A549 (cell line): ENCODE measurements around the gene CCND1. TPM values are rescaled to one million over a fixed set of nuclear protein-coding genes. Genes with fewer than 3 reads are reported as not detected.

ENCODE experiments used
- ATAC-seq, 2 experiments: fragments of 200-7000 bp in 1 of 2; fragments of >200 bp in 1 of 2; cut with Nextera tagmentation in 1 of 2; cut with Tn5 transposase in 1 of 2; 3 replicates each; pipeline versions ENCODE4 v1.8.0 to v1.9.1; 2018 to 2020; ENCODE audit warnings: mild to moderate bottlenecking in 1 of 2, moderate library complexity in 1 of 2
- CTCF ChIA-PET: fragments of 300-600 bp; sonication (Branson Sonifier 250); formaldehyde crosslinking; extraction: SDS; loops from one replicate; lab custom pipeline; 2021; ENCODE audit warnings: antibody characterized with exemption, inconsistent platforms; lab: Yijun Ruan, JAX
- POLR2A ChIA-PET: fragments of 350-600 bp; formaldehyde crosslinking; extraction: SDS; loops from one replicate; lab custom pipeline; 2021; ENCODE audit warnings: antibody characterized with exemption, inconsistent platforms; lab: Yijun Ruan, JAX
- DNase-seq, 2 experiments: peaks; one replicate each; pipeline versions ENCODE4 v3.0.0 to v3.0.0-alpha.2; 2011 to 2016; ENCODE audit warnings: low read depth in 1 of 2, low spot score in 1 of 2
- FAIRE-seq: peaks from 2 replicates; lab custom pipeline; 2011; peaks lifted over from hg19 to GRCh38; lab: Jason Lieb, UNC
- H3K27ac ChIP-seq, 2 experiments: fragments of >200 bp; sonication (Bioruptor Twin); formaldehyde crosslinking; 3 replicates each; pipeline ENCODE4 v1.5.1; 2016 to 2017
- H3K4me1 ChIP-seq: fragments of >200 bp; sonication (Bioruptor Twin); formaldehyde crosslinking; 3 replicates; pipeline ENCODE4 v1.6.1; 2016
- H3K4me2 ChIP-seq: fragments of >200 bp; sonication (Bioruptor Twin); formaldehyde crosslinking; 3 replicates; pipeline ENCODE4 v1.6.1; 2016
- H3K4me3 ChIP-seq: fragments of >200 bp; sonication (Bioruptor Twin); formaldehyde crosslinking; 3 replicates; pipeline ENCODE4 v1.5.1; 2016
- H3K9me3 ChIP-seq: fragments of >200 bp; sonication (Bioruptor Twin); formaldehyde crosslinking; 3 replicates; pipeline ENCODE4 v1.6.1; 2016
- CBX8 ChIP-seq: fragments of 200-600 bp; sonication (generic); IDR thresholded peaks from 2 replicates; pipeline ENCODE4 v1.6.1; 2016
- CHD4 ChIP-seq: fragments of 200-600 bp; sonication (generic); IDR thresholded peaks from 2 replicates; pipeline ENCODE4 v1.6.1; 2016; ENCODE audit warnings: antibody characterized with exemption, mild to moderate bottlenecking, borderline replicate concordance
- EHF ChIP-seq: fragments of 250-450 bp; sonication (Bioruptor Pico); IDR thresholded peaks from 2 replicates; pipeline ENCODE4 v1.5.0; 2020; ENCODE audit warnings: mild to moderate bottlenecking
- EP300 ChIP-seq, 2 experiments: fragments of >200 bp; sonication (Bioruptor Twin); formaldehyde crosslinking; IDR thresholded peaks; 2 replicates in 1 of 2; 3 replicates in 1 of 2; pipeline ENCODE4 v1.6.1; 2016 to 2017
- ESRRA ChIP-seq: fragments of 150-350 bp; IDR thresholded peaks from 2 replicates; pipeline ENCODE4 v1.6.1; 2014; ENCODE audit warnings: mild to moderate bottlenecking, low read length, borderline replicate concordance
- FOSB ChIP-seq: fragments of 250-450 bp; sonication (Bioruptor Pico); IDR thresholded peaks from 2 replicates; pipeline ENCODE4 v1.5.0; 2020; ENCODE audit warnings: mild to moderate bottlenecking, moderate library complexity
- FOSL2 ChIP-seq, 2 experiments: fragments of 450-650 bp in 1 of 2; fragments of >200 bp in 1 of 2; sonication (Bioruptor Twin) in 1 of 2; formaldehyde crosslinking; IDR thresholded peaks; 2 replicates each; pipeline versions ENCODE4 v1.5.0 to v1.6.1; 2016 to 2020; ENCODE audit warnings: mild to moderate bottlenecking in 1 of 2, moderate library complexity in 1 of 2
- GATA3 ChIP-seq: IDR thresholded peaks from 2 replicates; pipeline ENCODE4 v1.6.1; 2012; ENCODE audit warnings: borderline replicate concordance
- HDAC2 ChIP-seq: fragments of 200-600 bp; sonication (generic); IDR thresholded peaks from 2 replicates; pipeline ENCODE4 v1.6.1; 2016
- HEYL ChIP-seq: fragments of 250-450 bp; sonication (Bioruptor Pico); IDR thresholded peaks from 2 replicates; pipeline ENCODE4 v1.8.0; 2021; ENCODE audit warnings: mild to moderate bottlenecking, moderate library complexity
- JUN ChIP-seq, 2 experiments: fragments of >200 bp; sonication (Bioruptor Twin); formaldehyde crosslinking; IDR thresholded peaks; 2 replicates in 1 of 2; 3 replicates in 1 of 2; pipeline ENCODE4 v1.6.1; 2016 to 2017
- KDM1A ChIP-seq: fragments of 200-600 bp; sonication (generic); IDR thresholded peaks from 2 replicates; pipeline ENCODE4 v1.6.1; 2016; ENCODE audit warnings: low read depth, mild to moderate bottlenecking
- NFE2L2 ChIP-seq: fragments of 150-350 bp; conservative IDR thresholded peaks from 2 replicates; pipeline ENCODE4 v1.6.1; 2014; ENCODE audit warnings: low read length
- NPAS2 ChIP-seq: fragments of 250-450 bp; sonication (Bioruptor Pico); IDR thresholded peaks from 2 replicates; pipeline ENCODE4 v1.8.0; 2022; ENCODE audit warnings: mild to moderate bottlenecking, moderate library complexity, borderline replicate concordance
- NR3C1 ChIP-seq: fragments of >200 bp; sonication (Bioruptor Twin); formaldehyde crosslinking; IDR thresholded peaks from 3 replicates; pipeline ENCODE4 v1.6.1; 2017
- POLR2A ChIP-seq: IDR thresholded peaks from 2 replicates; pipeline ENCODE4 v1.6.1; 2012; ENCODE audit warnings: mild to moderate bottlenecking, low read length
- POLR2AphosphoS2 ChIP-seq: conservative IDR thresholded peaks from 2 replicates; pipeline ENCODE4 v1.6.1; 2012; ENCODE audit warnings: low read length, improper control_type of control experiment, inconsistent platforms
- RCOR1 ChIP-seq: fragments of 150-350 bp; IDR thresholded peaks from 2 replicates; pipeline ENCODE4 v1.6.1; 2014; ENCODE audit warnings: antibody characterized with exemption, low read length, low read depth
- RFX5 ChIP-seq: fragments of 450-650 bp; IDR thresholded peaks from 2 replicates; pipeline ENCODE4 v1.7.1; 2014; ENCODE audit warnings: antibody characterized with exemption, mild to moderate bottlenecking, moderate library complexity
- RNF2 ChIP-seq: fragments of 200-600 bp; sonication (generic); IDR thresholded peaks from 2 replicates; pipeline ENCODE4 v1.6.1; 2016; ENCODE audit warnings: low read depth, mild to moderate bottlenecking, antibody characterized with exemption, moderate library complexity, borderline replicate concordance
- TFCP2L1 ChIP-seq: fragments of 250-450 bp; sonication (Bioruptor Pico); IDR thresholded peaks from 2 replicates; pipeline ENCODE4 v1.5.0; 2021; ENCODE audit warnings: mild to moderate bottlenecking
- ZC3H11A ChIP-seq: fragments of 450-650 bp; IDR thresholded peaks from 2 replicates; pipeline ENCODE4 v1.6.1; 2014; ENCODE audit warnings: antibody characterized with exemption, mild to moderate bottlenecking
- ZSCAN20 ChIP-seq: fragments of 250-450 bp; sonication (Bioruptor Pico); IDR thresholded peaks from 2 replicates; pipeline ENCODE4 v1.8.0; 2022; ENCODE audit warnings: mild to moderate bottlenecking, moderate library complexity
- WGBS: methylation state at CpG from one replicate; pipeline ENCODE4 v1.1.6; 2017; ENCODE audit errors: missing lambda C conversion rate; 5-methylcytosine and 5-hydroxymethylcytosine counted together
- polyA plus RNA-seq, 4 experiments: library from polyadenylated mRNA; depleted of rRNA in 3 of 4; stranded (reverse); fragments of >200 nt; fragmentation: RNase III in 1 of 4; extraction: RNeasy Plus Mini Kit Qiagen cat#74134 plus additional on column Dnase treatment in 1 of 4; gene quantifications; 2 replicates in 3 of 4; 3 replicates in 1 of 4; pipeline ENCODE4 v1.2.3, GENCODE V29; 2011 to 2017
- TF ChIP-seq, protein P1 (sequence below): fragments of 150-350 bp; IDR thresholded peaks from 2 replicates; pipeline ENCODE4 v1.6.1; 2014; ENCODE audit warnings: low read depth, mild to moderate bottlenecking, low read length
- TF ChIP-seq, protein P2 (sequence below): IDR thresholded peaks from 2 replicates; pipeline ENCODE4 v1.6.1; 2012
- TF ChIP-seq, protein P3 (sequence below): fragments of 250-450 bp; sonication (Bioruptor Pico); IDR thresholded peaks from 2 replicates; pipeline ENCODE4 v1.5.0; 2021; ENCODE audit warnings: mild to moderate bottlenecking, moderate library complexity, borderline replicate concordance
- TF ChIP-seq, protein P4 (sequence below): fragments of 250-450 bp; sonication (Bioruptor Pico); IDR thresholded peaks from 2 replicates; pipeline ENCODE4 v1.5.0; 2020; ENCODE audit warnings: low read depth, mild to moderate bottlenecking, moderate library complexity
- TF ChIP-seq, protein P5 (sequence below): IDR thresholded peaks from 2 replicates; pipeline ENCODE4 v1.6.1; 2012; ENCODE audit warnings: low read depth, borderline replicate concordance

CCND1 gene
- polyA plus RNA-seq, 2 of the 4 experiments (the other 2 are of a cell fraction): 131 to 136 TPM

DNA sequence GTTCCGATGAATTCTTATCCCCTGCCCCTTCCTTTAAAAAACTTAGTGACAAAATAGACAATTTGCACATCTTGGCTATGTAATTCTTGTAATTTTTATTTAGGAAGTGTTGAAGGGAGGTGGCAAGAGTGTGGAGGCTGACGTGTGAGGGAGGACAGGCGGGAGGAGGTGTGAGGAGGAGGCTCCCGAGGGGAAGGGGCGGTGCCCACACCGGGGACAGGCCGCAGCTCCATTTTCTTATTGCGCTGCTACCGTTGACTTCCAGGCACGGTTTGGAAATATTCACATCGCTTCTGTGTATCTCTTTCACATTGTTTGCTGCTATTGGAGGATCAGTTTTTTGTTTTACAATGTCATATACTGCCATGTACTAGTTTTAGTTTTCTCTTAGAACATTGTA, 12.0 kb downstream of the CCND1 start:
- TF ChIP-seq ESRRA (no peak), JUN (IDR thresholded peaks at IDR 0.05) (0 out of 5 replicates have a peak, but pooled peaks of 1 of the 2 experiments have one; percentile 24), NPAS2 (CRISPR knock-in tag) (no peak), FOSB (CRISPR knock-in tag) (no peak), CHD4 (no peak), RCOR1 (no peak), NR3C1 (no peak), POLR2A (no peak), POLR2AphosphoS2 (peak; percentile 67; the same call in 1 of the 2 replicates), EHF (CRISPR knock-in tag) (no peak)
- H3K4me3 ChIP-seq: peak overlapping the region; percentile 33; the same call in 2 of the 3 replicates
- H3K27ac ChIP-seq: peak overlapping the region; percentile 87 to 90; a peak in 5 of 6 replicates
- H3K9me3 ChIP-seq: no peaks in the 10 kb centered on the region
- ATAC-seq (no peak), DNase-seq (peak in 1 of 2 experiments; percentile 54), FAIRE-seq (no peak)
- peaks cover 75% of the 10 kb centered on the region for H3K4me1 ChIP-seq
- CTCF ChIA-PET: interaction anchor here (4.5 to 10.9 kb wide), 3 partner anchors 9 to 551 kb away, joined by 44 to 149 read pairs (median 116); no protein-coding TSS in a partner anchor
- peak overlapping the region; percentile 84 for H3K4me2 ChIP-seq
- POLR2A ChIA-PET: interaction anchor here (1.3 kb wide), 1 partner anchor 23 kb away, joined by 3 read pairs; no protein-coding TSS in a partner anchor
- WGBS: 48% methylated on average over 11 of the region's 11 CpGs

DNA sequence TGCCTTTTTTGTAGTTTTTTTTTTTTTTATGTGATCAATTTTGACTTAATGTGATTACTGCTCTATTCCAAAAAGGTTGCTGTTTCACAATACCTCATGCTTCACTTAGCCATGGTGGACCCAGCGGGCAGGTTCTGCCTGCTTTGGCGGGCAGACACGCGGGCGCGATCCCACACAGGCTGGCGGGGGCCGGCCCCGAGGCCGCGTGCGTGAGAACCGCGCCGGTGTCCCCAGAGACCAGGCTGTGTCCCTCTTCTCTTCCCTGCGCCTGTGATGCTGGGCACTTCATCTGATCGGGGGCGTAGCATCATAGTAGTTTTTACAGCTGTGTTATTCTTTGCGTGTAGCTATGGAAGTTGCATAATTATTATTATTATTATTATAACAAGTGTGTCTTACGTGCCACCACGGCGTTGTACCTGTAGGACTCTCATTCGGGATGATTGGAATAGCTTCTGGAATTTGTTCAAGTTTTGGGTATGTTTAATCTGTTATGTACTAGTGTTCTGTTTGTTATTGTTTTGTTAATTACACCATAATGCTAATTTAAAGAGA, 12.5 kb downstream of the CCND1 start:
- Histone ChIP-seq H3K4me2 (peak overlapping the region; percentile 84), H3K4me3 (peak overlapping the region; percentile 33), H3K4me1 (peaks cover 74% of the 10 kb centered on the region), H3K27ac (peak overlapping the region; percentile 87 to 90), H3K9me3 (no peaks in the 10 kb centered on the region)
- ATAC-seq (no peak), FAIRE-seq (no peak), DNase-seq (no peak)
- POLR2A ChIA-PET: interaction anchor here (1.3 kb wide), 1 partner anchor 22 kb away, joined by 3 read pairs; no protein-coding TSS in a partner anchor
- WGBS: 72% methylated on average over 20 of the region's 23 CpGs
- TF ChIP-seq, protein P1, sequence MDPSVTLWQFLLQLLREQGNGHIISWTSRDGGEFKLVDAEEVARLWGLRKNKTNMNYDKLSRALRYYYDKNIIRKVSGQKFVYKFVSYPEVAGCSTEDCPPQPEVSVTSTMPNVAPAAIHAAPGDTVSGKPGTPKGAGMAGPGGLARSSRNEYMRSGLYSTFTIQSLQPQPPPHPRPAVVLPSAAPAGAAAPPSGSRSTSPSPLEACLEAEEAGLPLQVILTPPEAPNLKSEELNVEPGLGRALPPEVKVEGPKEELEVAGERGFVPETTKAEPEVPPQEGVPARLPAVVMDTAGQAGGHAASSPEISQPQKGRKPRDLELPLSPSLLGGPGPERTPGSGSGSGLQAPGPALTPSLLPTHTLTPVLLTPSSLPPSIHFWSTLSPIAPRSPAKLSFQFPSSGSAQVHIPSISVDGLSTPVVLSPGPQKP: no peak
- TF ChIP-seq JUN (IDR thresholded peaks at IDR 0.05) (0 out of 5 replicates have a peak, but pooled peaks of 1 of the 2 experiments have one; percentile 7), RNF2 (no peak), NPAS2 (CRISPR knock-in tag) (no peak), GATA3 (no peak)
- TF ChIP-seq, protein P2, sequence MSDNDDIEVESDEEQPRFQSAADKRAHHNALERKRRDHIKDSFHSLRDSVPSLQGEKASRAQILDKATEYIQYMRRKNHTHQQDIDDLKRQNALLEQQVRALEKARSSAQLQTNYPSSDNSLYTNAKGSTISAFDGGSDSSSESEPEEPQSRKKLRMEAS: no peak
- CTCF ChIA-PET: interaction anchor here (0.7 to 10.9 kb wide), 4 partner anchors 10 to 551 kb away, joined by 3 to 149 read pairs (median 80); no protein-coding TSS in a partner anchor

DNA sequence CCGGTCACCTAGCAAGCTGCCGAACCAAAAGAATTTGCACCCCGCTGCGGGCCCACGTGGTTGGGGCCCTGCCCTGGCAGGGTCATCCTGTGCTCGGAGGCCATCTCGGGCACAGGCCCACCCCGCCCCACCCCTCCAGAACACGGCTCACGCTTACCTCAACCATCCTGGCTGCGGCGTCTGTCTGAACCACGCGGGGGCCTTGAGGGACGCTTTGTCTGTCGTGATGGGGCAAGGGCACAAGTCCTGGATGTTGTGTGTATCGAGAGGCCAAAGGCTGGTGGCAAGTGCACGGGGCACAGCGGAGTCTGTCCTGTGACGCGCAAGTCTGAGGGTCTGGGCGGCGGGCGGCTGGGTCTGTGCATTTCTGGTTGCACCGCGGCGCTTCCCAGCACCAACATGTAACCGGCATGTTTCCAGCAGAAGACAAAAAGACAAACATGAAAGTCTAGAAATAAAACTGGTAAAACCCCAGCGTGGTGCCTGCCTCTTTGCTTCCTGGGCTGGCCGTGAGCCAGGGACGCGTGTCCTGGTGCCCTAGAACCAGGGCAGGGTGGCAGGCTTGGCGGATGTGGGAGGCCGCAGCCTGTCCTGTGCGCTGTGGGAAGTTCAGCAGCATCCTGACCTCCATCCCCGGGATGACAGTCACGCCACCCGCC, 13.2 kb downstream of the CCND1 start:
- ChIA-PET CTCF (interaction anchor here (0.7 to 10.9 kb wide), 4 partner anchors 10 to 552 kb away, joined by 3 to 149 read pairs (median 80); no protein-coding TSS in a partner anchor), POLR2A (interaction anchor here (0.7 to 1.3 kb wide), 2 partner anchors 22 to 357 kb away, joined by 3 read pairs; no protein-coding TSS in a partner anchor)
- H3K27ac ChIP-seq: peak overlapping the region; percentile 87 to 90
- peak; percentile 28 to 42 for ATAC-seq
- peak overlapping the region; percentile 33 for H3K4me3 ChIP-seq
- no peaks in the 10 kb centered on the region for H3K9me3 ChIP-seq
- peaks cover 69% of the 10 kb centered on the region for H3K4me1 ChIP-seq
- FAIRE-seq: no peak
- 8% methylated on average over 30 of the region's 38 CpGs for WGBS
- DNase-seq: peak; percentile 27 to 83
- peak overlapping the region; percentile 84 for H3K4me2 ChIP-seq
- TF ChIP-seq HDAC2 (no peak), RFX5 (no peak), EP300 (IDR thresholded peaks at IDR 0.05) (no peak), NFE2L2 (no peak), ZSCAN20 (no peak), KDM1A (no peak), JUN (IDR thresholded peaks at IDR 0.05) (no peak), TFCP2L1 (CRISPR knock-in tag) (peak; percentile 2; the same call in 1 of the 2 replicates), HEYL (no peak), ZC3H11A (no peak), FOSL2 (IDR thresholded peaks at IDR 0.05) (no peak), FOSL2 (CRISPR knock-in tag; IDR thresholded peaks at IDR 0.05) (no peak), RNF2 (peak; percentile 74; the same call in 1 of the 2 replicates), CBX8 (no peak), FOSB (CRISPR knock-in tag) (no peak)
- TF ChIP-seq, protein P3, sequence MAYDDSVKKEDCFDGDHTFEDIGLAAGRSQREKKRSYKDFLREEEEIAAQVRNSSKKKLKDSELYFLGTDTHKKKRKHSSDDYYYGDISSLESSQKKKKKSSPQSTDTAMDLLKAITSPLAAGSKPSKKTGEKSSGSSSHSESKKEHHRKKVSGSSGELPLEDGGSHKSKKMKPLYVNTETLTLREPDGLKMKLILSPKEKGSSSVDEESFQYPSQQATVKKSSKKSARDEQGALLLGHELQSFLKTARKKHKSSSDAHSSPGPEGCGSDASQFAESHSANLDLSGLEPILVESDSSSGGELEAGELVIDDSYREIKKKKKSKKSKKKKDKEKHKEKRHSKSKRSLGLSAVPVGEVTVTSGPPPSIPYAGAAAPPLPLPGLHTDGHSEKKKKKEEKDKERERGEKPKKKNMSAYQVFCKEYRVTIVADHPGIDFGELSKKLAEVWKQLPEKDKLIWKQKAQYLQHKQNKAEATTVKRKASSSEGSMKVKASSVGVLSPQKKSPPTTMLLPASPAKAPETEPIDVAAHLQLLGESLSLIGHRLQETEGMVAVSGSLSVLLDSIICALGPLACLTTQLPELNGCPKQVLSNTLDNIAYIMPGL (CRISPR knock-in tag): no peak
- TF ChIP-seq, protein P4, sequence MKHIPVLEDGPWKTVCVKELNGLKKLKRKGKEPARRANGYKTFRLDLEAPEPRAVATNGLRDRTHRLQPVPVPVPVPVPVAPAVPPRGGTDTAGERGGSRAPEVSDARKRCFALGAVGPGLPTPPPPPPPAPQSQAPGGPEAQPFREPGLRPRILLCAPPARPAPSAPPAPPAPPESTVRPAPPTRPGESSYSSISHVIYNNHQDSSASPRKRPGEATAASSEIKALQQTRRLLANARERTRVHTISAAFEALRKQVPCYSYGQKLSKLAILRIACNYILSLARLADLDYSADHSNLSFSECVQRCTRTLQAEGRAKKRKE: no peak
- TF ChIP-seq, protein P5, sequence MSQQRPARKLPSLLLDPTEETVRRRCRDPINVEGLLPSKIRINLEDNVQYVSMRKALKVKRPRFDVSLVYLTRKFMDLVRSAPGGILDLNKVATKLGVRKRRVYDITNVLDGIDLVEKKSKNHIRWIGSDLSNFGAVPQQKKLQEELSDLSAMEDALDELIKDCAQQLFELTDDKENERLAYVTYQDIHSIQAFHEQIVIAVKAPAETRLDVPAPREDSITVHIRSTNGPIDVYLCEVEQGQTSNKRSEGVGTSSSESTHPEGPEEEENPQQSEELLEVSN: 0 out of 2 replicates have a peak, but pooled peaks have one; percentile 1
